Stimulated activated CD4-positive, alpha-beta T cell treated with anti-CD3 and anti-CD28 coated beads, Interleukin-4, amount 100 ng/mL, for 1 hour (primary cell): ENCODE measurements around the gene MBD3.
"Not testable (repeated sequence)": the region's sequence is repeated elsewhere in the genome, so short reads cannot be mapped to it uniquely, and the experiment has no call there.

Experiments used
- DNase-seq: peaks from one replicate; pipeline ENCODE4 v3.0.0-alpha.2; 2020

The MBD3 gene

GRCh38 chr19:1568320-1569019, 24.2 kb downstream of the MBD3 start, which contains the start of gene MEX3D:
Gene MEX3D, minus strand, starts transcription at chr19:1568325. Its CDS starts 267 bp downstream, at chr19:1568058.
- DNase-seq = peak; percentile 83

- no peak for DNase-seq
These were observed 24.8 kb downstream of the MBD3 start for GRCh38 chr19:1567848-1568227.

GRCh38 chr19:1567116-1567847, 25.4 kb downstream of the MBD3 start:
- no peak for DNase-seq

GRCh38 chr19:1566392-1567115, 26.1 kb downstream of the MBD3 start:
- DNase-seq = no peak

GRCh38 chr19:1563251-1563650, 29.4 kb downstream of the MBD3 start:
- DNase-seq = no peak

GRCh38 chr19:1561236-1561842, 31.3 kb downstream of the MBD3 start:
- DNase-seq = no peak

GRCh38 chr19:1560286-1560882, 32.3 kb downstream of the MBD3 start:
- no peak for DNase-seq

GRCh38 chr19:1558552-1558951, 34.1 kb downstream of the MBD3 start:
- DNase-seq = no peak

- DNase-seq = no peak
These were observed 36.1 kb downstream of the MBD3 start for GRCh38 chr19:1556390-1557070.

GRCh38 chr19:1555487-1556389, 36.9 kb downstream of the MBD3 start:
- no peak for DNase-seq

GRCh38 chr19:1554968-1555367, 37.7 kb downstream of the MBD3 start:
- no peak for DNase-seq

GRCh38 chr19:1553415-1553814, 39.2 kb downstream of the MBD3 start:
- DNase-seq = no peak

GRCh38 chr19:1551068-1552040, 41.3 kb downstream of the MBD3 start:
- no peak for DNase-seq

- no peak for DNase-seq
These were observed 43.2 kb downstream of the MBD3 start for GRCh38 chr19:1549332-1549945.

GRCh38 chr19:1540365-1540925, 52.2 kb downstream of the MBD3 start:
- no peak for DNase-seq

- DNase-seq = not testable (repeated sequence)
These were observed 52.9 kb downstream of the MBD3 start for GRCh38 chr19:1539749-1540148.

- no peak for DNase-seq
These were observed 53.7 kb downstream of the MBD3 start for GRCh38 chr19:1538978-1539377.

GRCh38 chr19:1535699-1536098, 57.0 kb downstream of the MBD3 start:
- DNase-seq = not testable (repeated sequence)

GRCh38 chr19:1534972-1535371, 57.7 kb downstream of the MBD3 start:
- no peak for DNase-seq
